Stimulated activated CD4-positive, alpha-beta T cell treated with anti-CD3 and anti-CD28 coated beads, Interleukin-1b, Interleukin-23, amount 100 ng/mL, for 4 hours (primary cell): Measurements from ENCODE around the gene C3orf33.

ENCODE experiments used
- DNase-seq, 2 donors: peaks; one replicate each; pipeline ENCODE4 v3.0.0-alpha.2; 2020; ENCODE audit warnings: low read depth in 2 of 2

C3orf33 gene

DNA sequence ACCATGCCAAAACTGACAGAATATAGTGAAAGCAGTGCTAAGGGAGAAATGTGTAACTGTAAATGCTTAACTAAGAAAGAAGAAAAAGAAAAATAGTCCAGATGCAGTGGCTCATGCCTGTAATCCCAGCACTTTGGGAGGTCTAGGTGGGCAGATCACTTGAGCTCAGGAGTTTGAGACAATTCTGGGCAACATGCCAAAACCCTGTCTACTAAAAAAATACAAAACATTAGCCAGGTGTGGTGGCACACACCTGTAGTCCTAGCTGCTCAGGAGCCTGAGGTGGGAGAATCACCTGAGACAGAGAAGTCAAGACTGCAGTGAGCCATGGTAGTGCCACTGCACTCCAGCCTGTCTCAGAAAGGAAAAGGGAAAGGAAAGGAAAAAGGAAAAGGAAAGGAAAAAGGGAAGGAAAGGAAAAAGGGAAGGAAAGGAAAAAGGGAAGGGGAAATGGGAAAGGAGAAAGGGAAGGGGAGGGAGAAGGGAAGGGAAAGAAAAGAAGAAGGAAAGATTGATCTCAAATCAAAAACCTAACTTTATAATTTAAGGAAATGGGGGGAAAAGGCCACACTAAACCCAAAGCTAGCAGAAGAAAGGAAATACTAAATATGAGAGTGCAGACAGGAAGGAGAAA lies 20.3 kb downstream of the C3orf33 start:
- no peak for DNase-seq

DNA sequence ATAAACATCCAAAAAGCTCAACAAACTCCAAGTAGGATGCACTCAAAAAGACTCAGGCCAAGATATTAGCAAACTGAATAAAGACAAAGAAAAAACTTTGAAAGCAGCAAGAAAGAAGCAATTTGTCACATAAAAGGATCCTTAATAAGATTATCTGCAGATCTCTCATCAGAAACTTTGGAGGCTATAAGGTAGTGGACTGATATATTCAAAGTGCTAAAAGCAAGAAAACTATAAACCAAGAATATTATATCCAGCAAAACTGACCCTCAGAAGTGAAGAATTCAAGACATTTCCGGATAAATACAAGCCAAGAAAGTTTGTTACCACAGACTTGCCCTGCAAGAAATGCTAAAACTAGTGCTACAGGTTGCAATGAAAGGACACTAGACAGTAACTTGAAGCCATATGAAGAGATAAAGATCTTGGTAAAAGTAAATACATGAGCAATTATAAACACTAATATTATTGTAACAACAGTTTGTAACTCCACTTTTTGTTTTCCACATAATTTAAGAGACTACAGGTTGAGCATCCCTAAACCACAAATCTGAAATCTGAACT lies 23.6 kb downstream of the C3orf33 start:
- DNase-seq: no peak

DNA sequence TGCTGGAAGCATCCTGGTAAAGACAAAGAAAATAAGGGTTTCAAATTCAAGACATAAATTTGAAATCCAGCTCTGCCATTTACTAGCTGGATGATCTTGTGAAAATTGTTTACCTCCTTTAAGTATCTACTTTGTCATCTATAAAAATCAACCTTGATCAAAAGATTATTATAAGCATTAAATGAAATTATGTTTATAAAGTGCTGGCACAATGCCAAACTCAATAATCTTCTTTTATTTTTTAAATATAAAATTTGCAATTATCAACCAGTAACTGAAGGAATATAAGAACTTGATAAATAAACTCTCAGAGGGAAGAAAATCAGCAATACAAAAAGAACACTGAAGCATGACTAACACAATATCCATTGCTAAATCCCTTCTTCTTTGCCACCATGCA lies 25.8 kb downstream of the C3orf33 start:
- DNase-seq: no peak

DNA sequence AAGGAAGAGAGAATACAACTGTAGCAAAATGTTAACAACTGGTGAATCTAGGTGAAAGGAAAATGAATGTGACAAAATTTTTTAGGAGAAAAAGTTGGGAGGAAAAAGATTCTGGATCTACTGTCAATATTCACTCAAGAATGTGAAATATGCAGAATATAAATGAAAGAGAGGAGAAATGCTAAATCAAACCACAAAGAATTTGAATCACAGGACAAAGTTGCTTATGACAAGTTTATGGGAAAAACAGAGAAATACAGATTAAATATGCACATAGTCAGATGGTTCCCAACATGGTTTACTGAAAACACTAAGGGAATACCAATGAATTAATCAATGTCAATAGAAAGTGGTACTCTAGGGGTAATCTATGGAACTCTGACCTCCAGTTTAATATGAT lies 27.6 kb downstream of the C3orf33 start:
- DNase-seq: no peak

DNA sequence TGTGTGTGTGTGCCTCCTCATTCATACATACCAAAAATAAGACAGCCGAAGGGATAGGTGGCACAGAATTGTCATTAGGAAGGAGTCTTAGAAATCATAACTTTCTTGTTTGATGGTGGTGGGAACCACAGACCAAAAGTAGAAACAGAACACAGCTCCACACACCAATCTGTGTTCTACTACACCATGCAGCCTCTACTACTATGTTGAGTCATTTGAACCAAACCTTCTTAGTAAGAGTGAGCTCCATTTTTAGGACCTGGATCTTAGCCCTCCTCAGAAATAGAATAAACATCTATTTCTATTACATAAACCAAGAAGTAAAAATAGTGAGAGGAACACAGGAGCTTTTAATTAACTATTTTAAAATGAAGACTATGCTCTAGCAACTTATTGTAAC lies 33.3 kb downstream of the C3orf33 start:
- no peak for DNase-seq

DNA sequence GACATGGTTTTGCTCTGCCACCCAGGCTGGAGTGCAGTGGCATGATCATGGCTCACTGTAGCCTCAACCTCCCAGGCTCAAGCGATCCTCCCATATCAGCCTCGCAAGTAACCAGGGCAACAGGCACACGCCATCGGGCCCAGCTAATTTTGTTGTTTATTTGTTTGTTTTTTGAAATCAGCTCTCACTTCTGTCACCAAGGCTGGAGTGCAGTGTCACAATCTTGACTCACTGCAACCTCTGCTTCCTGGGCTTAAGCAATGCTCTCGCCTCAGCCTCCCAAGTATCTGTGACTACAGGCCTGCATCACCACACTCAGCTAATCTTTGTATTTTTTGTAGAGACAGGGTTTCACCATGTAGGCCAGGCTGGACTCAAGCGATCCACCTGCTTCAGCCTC lies 35.0 kb downstream of the C3orf33 start:
- no peak for DNase-seq

DNA sequence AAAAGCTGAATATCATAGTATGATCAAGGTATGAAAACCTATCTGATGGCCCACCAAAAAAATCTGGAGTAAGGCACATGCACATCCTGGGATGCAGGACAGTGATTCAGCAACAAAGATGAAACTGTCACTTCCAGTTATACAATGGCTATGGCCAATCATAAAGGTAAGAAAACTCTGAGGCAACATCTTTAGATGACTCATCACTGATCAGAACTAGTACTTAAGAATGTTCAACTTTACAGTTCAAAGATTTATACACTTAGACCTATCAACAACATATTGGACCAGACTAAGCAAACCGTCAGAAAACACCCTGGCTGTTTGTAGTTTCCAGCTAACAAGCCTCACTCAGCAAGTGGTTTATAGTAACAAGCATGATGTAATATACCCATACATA lies 39.9 kb downstream of the C3orf33 start:
- no peak for DNase-seq

DNA sequence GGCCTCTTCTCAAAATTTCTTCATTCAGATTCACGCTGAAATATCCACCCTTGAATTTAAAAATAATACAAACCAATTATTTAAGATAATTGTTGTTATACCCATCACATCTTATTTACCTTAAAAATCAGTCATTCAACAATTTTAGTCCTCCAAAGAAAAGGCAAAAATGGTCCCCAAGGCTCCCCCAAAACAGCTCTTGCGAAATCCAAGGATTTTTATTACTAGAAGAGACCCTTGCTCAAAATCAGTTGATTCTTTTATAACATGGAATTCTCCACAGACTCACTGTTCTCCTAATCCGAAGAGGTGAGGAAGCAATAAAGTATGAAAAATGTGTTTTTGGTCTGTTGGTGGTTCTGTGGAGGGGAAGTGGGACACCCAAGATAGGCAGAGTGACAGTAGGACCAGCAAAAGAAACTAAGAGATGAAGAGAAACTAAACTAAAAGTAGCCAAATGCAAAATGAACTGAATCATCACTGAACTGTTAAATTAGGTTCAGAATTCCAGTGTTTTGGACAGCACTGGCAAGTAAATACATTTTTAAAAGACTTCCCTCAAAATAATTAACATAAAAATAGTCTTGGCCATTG lies 42.1 kb downstream of the C3orf33 start:
- no peak for DNase-seq

DNA sequence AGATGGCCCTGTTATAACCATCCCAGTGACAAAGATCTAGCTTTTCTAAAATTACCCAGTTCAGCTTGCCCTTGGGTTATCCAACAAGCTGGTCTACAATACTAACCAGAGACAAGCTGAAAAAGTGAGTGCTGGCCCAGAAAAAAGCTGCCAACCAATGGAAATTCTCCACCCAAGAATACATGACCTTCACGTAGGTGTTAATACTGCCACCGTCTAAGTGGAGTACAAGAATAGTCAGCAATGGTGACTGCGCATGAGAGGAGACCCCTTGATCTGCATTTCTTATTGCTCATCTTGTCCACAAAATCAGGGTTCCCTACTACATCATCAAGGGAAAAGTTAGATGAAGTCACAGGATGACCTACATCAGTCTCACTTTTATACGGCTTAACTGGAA lies 45.4 kb downstream of the C3orf33 start:
- DNase-seq: no peak

DNA sequence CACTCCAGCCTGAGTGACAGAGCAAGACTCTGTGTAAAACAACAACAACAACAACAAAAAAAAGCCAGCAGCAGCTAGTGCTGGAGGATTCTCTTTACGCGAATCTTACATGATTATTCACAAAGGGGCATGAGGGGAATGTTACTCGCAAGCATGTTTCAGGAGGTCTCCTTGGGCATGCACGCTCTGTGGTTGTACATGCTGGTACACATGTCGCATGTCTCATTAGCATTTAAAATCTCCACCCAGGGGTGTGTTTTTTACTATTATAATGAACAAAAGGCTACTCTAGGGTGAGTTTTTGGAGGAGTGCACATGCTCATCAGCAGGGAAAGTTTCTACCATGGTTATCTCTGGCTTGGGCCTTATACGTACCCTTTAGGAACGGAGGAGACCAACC lies 48.5 kb downstream of the C3orf33 start:
- DNase-seq: no peak

DNA sequence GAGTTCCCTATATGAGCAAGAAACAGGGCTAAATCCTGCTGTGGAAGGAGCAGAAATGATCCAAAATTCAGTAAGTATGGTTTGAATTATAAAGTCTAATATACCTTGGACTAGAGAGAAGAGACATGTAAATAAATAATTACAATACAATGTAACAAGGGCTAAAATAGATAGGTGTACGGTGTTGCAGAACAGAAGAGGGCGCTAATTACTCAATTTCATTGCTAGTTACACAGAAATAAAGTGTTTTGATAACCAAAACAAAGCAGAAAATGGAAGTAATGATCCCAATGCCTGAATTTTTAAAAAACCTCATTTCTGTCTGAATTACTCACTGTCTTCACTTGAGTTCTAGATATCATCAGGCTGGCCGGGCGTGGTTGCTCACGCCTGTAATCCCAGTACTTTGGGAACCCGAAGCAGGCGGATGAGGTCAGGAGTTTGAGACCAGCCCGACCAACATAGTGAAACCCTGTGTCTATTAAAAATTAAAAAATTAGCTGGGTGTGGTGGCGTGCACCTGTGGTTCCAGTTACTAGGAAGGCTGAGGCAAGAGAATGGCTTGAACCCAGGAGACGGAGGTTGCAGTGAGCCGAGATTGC lies 52.9 kb downstream of the C3orf33 start:
- no peak for DNase-seq

DNA sequence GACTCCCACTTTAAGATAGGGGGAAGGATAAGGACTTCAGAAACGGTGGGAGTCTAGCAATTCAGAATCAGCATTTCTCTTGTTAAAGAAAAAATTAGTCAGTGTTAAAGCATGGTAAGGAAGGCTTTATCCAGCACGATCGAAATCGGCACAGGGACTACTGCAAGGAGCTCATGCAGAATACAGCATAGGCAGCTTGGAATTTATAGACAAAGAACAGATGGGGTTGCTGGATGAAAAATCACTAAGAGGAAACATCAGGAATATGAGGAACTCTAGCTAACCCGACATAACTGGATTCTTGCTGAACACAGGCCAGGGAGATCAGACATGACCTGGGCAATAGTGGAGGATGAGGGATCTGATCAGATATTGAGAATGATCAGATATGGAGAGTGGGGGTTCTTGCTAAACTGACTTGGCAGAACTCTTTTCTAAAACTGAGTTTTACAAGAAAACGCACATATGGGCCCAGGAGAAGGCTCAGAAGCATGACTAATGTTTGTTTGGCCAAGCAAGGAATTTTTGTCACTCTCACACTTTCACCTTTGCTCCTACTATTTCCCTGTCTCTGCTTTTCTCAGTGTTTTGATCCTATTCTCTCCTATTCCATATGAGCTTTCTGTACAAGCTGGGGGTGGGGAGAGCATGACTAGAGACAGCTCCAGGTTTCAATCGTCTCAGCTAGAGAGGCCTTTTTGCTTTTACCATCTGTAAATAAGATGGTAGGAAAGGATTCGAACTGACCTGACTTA lies 57.3 kb downstream of the C3orf33 start:
- no peak for DNase-seq

DNA sequence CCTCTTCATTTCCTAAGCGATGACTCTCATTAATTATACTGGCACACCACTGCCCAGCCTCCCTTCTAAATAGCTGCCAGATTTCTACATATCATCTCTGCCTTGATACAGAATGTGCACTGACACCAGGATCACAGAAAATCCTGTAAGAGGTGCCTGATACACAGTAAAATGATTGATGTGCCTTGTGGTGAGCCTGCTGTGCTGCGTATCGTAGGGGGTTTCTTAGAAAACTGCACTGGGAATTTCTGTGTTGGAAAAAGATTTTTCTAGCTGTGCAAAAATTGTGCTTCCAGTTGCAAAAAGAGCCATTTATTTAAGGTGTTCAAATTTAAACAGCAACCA lies 58.2 kb downstream of the C3orf33 start:
- no peak for DNase-seq

DNA sequence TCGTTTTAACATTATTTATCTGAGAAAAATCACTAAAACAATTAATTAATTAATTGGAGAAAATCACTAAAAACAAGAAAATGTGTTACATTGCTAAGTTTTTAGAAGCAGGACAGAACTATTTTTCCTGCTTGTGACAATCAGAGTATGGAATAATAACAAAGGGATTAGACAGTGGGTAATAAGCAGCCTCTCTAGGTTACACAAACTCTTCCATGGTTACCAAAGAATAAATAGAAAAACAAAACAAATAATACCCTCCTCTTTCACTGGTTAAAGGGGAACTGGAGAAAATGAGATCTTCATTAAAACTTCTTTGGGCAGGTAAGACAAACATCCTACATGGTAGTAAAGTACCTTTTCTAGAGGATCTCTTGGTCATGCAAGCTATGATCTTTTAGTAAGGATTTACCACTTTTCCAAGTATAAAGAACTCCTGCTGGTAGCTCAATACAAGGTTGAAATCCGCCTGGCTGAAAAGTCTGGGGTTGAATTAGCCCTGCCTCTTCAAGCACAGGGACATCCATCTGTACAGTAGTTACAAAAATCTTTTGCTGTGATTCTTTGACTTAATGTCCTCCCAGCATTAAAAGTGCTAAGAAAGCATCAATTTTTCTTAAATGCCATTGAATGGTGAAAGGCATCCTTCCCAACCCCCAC lies 58.7 kb downstream of the C3orf33 start:
- DNase-seq: no peak

DNA sequence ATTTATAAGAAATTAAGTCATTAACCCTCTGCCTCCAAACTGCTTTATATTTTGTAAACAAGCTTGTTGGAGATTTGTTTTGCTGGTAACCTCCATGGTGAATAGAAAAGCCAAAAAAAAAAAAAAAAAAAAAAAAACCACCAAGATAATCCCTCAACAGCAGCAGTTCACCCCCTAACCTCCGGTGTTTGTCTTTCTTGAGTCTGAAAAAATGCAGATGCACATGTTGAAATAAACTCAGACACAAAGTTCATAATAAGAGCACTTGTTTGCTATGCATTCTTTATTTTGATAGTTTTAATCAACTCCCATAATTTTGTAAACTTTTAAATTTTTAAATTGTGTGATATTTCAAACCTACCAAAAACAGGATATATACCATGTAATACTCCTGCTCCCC lies 59.4 kb downstream of the C3orf33 start:
- DNase-seq: no peak

DNA sequence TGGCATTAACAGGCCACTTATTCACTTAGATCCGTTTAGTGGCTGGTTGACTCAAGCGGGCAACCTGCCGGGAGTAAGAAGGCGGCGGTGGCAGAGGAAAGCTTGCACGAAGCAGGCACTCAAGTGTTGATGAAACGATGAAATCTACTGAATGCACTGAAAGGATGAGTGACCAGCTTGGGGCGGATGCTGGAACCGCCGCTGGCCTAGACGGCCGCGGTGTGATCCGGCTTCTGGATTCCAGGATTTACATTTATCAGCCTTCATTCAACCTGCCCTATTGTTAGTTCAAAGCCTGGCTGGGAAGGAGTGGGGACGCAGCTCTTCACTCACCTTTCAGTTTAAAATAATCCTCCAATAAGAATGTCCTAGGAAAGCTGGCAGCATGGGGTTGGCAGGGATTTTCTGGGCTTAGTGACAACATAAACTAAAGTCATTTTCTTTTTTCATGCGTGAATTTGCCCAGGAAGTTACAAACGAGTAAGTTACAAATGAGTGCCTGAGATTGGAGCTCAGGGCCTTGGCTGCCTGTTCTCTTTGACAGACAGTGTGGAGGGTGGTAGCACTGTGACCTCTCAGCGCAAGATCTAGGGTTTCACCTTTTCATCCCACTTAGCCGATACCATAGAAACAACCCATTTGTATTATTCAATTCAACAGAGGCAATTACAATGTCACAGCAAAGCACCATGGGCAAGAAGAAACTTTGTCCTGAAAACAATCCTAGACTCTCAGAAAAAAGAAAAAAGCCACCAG lies 60.1 kb downstream of the C3orf33 start:
- no peak for DNase-seq

DNA sequence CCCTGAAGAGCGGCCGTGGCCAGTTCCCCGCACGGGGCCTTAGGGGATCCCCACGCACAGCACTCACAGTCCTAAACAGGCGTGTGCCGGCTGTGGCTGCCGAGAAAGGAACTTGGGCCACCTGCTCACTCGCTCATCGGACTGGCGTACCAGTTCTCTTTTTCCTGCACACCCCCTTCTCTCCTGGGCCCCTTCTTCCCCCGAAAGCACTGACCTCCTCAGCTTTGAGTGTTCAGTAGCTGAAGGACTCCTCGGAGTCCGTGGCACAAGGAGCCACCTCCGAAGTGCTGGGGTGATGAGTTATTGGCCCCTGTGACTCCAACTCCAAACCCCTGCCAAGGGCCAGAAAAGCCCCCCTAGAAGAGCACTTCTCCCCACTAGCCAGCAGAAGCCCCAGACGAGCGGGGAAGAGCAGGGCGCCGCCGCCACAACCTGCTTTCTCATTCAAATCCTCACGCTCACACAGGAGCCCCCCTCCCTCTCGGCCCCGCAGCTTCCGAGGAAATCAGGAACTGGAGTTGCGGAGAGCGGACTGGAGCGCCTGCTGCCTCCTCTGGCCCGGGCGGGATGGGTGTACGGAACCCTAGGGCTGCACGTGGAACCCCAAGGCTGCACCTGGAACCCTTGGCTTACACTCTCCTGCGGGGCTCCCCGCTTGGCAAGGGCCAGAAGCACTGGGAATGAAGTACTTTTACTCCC lies 61.3 kb downstream of the C3orf33 start, which contains the start of gene PLCH1:
TSS of gene PLCH1 (minus strand) at position 446 of the 699 bp plus-strand sequence. CDS start 40,847 bp downstream, outside the sequence.
- peak; percentile 5 to 32 for DNase-seq

DNA sequence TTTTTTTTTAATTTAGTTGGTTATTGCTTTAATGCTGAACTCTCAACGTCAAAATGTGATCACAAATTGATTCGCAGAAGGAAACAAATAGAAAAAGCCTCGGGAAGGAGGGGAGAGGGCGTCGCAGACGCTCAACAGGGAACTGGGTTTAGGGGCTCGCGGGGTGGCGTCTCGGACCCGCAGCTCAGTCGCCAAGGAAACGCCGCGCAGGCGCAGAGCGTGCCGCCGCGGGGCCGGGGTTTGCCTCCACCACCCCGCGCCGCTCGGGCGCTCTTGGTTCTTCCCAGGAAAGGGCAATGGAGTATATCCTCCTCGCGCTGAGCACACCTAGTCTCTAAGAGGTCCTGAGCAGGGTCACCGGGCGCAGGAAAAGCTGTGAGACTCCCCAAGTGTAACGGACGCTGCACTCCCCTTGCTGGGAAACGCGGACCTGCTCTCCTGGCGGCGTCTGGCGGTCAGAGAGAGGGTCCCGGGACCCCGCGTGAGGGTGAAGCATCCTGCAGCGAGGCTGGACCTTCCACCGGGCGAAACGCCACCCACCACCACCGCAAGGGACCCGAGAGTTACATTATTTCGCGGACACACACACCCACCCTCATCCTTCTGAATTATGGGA lies 62.0 kb downstream of the C3orf33 start:
- peak; percentile 5 to 49 for DNase-seq

DNA sequence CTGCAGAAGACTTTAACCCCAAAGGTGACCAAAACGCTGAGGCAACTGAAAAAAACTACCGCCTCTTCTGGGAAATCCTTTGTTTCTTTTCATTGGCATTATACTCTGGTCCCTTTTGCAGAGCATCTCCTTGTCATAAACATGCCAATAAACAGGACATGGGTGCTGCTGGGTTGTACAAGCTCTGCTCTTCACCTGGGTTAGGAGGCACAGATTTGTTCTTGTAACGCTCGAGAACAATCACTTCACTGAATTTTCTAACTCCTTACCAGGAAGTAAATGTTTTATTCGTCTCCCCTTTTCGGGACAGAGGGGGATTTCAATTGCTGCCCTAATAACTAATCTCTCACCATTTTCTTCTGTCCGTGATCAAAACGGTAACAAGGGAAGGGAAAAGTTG lies 62.5 kb downstream of the C3orf33 start:
- DNase-seq: no peak

DNA sequence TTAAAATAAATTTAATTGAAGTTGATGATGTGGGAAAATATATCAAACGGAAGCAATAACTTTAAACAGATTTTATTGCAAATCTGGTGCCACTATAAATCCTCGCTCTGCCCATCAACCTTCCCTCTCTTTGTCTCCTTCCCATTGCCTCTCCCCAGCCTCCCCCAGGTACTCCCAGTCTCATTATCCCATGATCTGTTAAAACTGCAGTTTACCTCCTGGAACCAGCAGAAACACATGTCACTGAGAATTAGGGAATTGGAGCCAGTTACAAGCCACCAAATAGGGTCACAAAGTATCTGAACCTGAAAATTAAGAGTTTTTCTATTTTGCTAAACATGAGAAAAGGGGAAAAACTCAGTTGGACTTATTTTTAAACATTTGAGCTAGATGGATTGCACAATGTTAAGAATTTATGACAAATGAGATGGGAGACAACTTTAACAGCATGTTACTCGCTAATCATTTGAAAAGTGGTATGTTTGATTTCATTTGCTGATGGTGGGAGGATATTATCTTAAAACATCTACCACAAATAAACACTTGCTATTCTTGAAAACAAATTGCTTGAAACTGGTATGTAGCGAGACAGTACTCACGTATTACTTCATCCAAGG lies 63.6 kb downstream of the C3orf33 start:
- DNase-seq: no peak
